GM12878 (cell line): Measurements from ENCODE around the gene ADRA2B.

Source experiments
- MAX ChIP-seq: IDR thresholded peaks from 2 replicates; pipeline ENCODE4 v1.6.1; 2012; ENCODE audit warnings: low read depth, low read length, improper control_type of control experiment
- MTA2 ChIP-seq: fragments of 450-650 bp; IDR thresholded peaks from 2 replicates; pipeline ENCODE4 v1.6.1; 2016; ENCODE audit warnings: low read depth, mild to moderate bottlenecking, moderate library complexity

GRCh38 chr2:96137321-96138178 is 21.2 kb upstream of the ADRA2B start:
- TF ChIP-seq MTA2 (no peak), MAX (no peak)
